ENCODE measurements around the gene AGAP3. TPM values are rescaled to one million over a fixed set of nuclear protein-coding genes. Genes with fewer than 3 reads are reported as not detected.

AGAP3 gene
- polyA plus RNA-seq, 1 donor (not counting 4 experiments of a cell fraction or from before 2014, with no cell fraction given), result 64.3 TPM

- no peaks in the 10 kb centered on the region for H3K27me3 ChIP-seq (ENCODE audit: control insufficient read depth, extremely low read depth, insufficient read depth, low read length)
- dilution Hi-C loops (cut with MboI; ENCODE audit: extremely low pct_ligation_motif_present, low sequenced_read_pairs), result no loop called here
- no peaks in the 10 kb centered on the region for H3K9me1 ChIP-seq (ENCODE audit: control insufficient read depth, extremely low read depth, insufficient read depth, low read length)
- peaks cover 9% of the 10 kb centered on the region for H4K20me1 ChIP-seq (ENCODE audit: control insufficient read depth, extremely low read depth, insufficient read depth, low read length)
- no peak overlapping the region for H3K4me3 ChIP-seq (ENCODE audit: control insufficient read depth in 2 of 3, extremely low read depth in 1 of 3, insufficient read depth in 2 of 3, low read depth in 1 of 3, low read length in 3 of 3)
- no peak overlapping the region for H3K9ac ChIP-seq (ENCODE audit: control insufficient read depth, extremely low read depth, insufficient read depth, low read length)
- DNase-seq (ENCODE audit: low read depth, low spot score) (no peak), FAIRE-seq (no peak)
- TF ChIP-seq EZH2 (IDR thresholded peaks at IDR 0.05; ENCODE audit: low read length), result no peak
- TF ChIP-seq, protein P1, sequence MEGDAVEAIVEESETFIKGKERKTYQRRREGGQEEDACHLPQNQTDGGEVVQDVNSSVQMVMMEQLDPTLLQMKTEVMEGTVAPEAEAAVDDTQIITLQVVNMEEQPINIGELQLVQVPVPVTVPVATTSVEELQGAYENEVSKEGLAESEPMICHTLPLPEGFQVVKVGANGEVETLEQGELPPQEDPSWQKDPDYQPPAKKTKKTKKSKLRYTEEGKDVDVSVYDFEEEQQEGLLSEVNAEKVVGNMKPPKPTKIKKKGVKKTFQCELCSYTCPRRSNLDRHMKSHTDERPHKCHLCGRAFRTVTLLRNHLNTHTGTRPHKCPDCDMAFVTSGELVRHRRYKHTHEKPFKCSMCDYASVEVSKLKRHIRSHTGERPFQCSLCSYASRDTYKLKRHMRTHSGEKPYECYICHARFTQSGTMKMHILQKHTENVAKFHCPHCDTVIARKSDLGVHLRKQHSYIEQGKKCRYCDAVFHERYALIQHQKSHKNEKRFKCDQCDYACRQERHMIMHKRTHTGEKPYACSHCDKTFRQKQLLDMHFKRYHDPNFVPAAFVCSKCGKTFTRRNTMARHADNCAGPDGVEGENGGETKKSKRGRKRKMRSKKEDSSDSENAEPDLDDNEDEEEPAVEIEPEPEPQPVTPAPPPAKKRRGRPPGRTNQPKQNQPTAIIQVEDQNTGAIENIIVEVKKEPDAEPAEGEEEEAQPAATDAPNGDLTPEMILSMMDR (optimal IDR thresholded peaks at IDR 0.05 in 1 of 3, IDR thresholded peaks at IDR 0.05 in 1 of 3, conservative IDR thresholded peaks at IDR 0.05 in 1 of 3; ENCODE audit: extremely low read depth in 1 of 3, insufficient read depth in 2 of 3, low read length in 3 of 3), result peak in 1 of 3 experiments; percentile 23
- peaks cover 88% of the 10 kb centered on the region for H3K79me2 ChIP-seq (ENCODE audit: control insufficient read depth, insufficient read depth, low read length)
- H3K27ac ChIP-seq (ENCODE audit: control insufficient read depth, insufficient read depth, low read length), result no peak overlapping the region
- H3K36me3 ChIP-seq (ENCODE audit: control insufficient read depth in 2 of 2, extremely low read depth in 1 of 2, insufficient read depth in 2 of 2, low read length in 2 of 2), result peaks cover 5 to 9% of the 10 kb centered on the region in 2 experiments
- no peak overlapping the region for H3K4me2 ChIP-seq (ENCODE audit: control insufficient read depth, extremely low read depth, insufficient read depth, low read depth, low read length)
- H3K9me3 ChIP-seq (ENCODE audit: control insufficient read depth, low read depth, low read length), result no peaks in the 10 kb centered on the region
- H2AFZ ChIP-seq (ENCODE audit: control insufficient read depth, low read length), result no peak overlapping the region
- H3K4me1 ChIP-seq (ENCODE audit: control insufficient read depth, extremely low read depth, insufficient read depth, low read length), result no peaks in the 10 kb centered on the region
Measured at GRCh38 chr7:151095123-151095797, 9.0 kb downstream of the AGAP3 start.

GRCh38 chr7:151095828-151096475 lies 9.7 kb downstream of the AGAP3 start:
- TF ChIP-seq, protein P1 (optimal IDR thresholded peaks at IDR 0.05 in 1 of 3, IDR thresholded peaks at IDR 0.05 in 1 of 3, conservative IDR thresholded peaks at IDR 0.05 in 1 of 3; ENCODE audit: extremely low read depth in 1 of 3, insufficient read depth in 2 of 3, low read length in 3 of 3), result no peak
- TF ChIP-seq EZH2 (IDR thresholded peaks at IDR 0.05; ENCODE audit: low read length), result no peak
- Histone ChIP-seq H3K9me3 (ENCODE audit: control insufficient read depth, low read depth, low read length) (no peaks in the 10 kb centered on the region), H3K27me3 (ENCODE audit: control insufficient read depth, extremely low read depth, insufficient read depth, low read length) (no peaks in the 10 kb centered on the region), H3K9me1 (ENCODE audit: control insufficient read depth, extremely low read depth, insufficient read depth, low read length) (no peaks in the 10 kb centered on the region), H3K4me3 (ENCODE audit: control insufficient read depth in 2 of 3, extremely low read depth in 1 of 3, insufficient read depth in 2 of 3, low read depth in 1 of 3, low read length in 3 of 3) (no peak overlapping the region), H3K36me3 (ENCODE audit: control insufficient read depth in 2 of 2, extremely low read depth in 1 of 2, insufficient read depth in 2 of 2, low read length in 2 of 2) (peaks cover 5 to 9% of the 10 kb centered on the region in 2 experiments), H3K4me1 (ENCODE audit: control insufficient read depth, extremely low read depth, insufficient read depth, low read length) (no peaks in the 10 kb centered on the region), H3K27ac (ENCODE audit: control insufficient read depth, insufficient read depth, low read length) (no peak overlapping the region), H4K20me1 (ENCODE audit: control insufficient read depth, extremely low read depth, insufficient read depth, low read length) (peaks cover 9% of the 10 kb centered on the region), H3K9ac (ENCODE audit: control insufficient read depth, extremely low read depth, insufficient read depth, low read length) (no peak overlapping the region), H2AFZ (ENCODE audit: control insufficient read depth, low read length) (no peak overlapping the region), H3K79me2 (ENCODE audit: control insufficient read depth, insufficient read depth, low read length) (peaks cover 89% of the 10 kb centered on the region), H3K4me2 (ENCODE audit: control insufficient read depth, extremely low read depth, insufficient read depth, low read depth, low read length) (no peak overlapping the region)
- dilution Hi-C loops (cut with MboI; ENCODE audit: extremely low pct_ligation_motif_present, low sequenced_read_pairs), result no loop called here
- no peak for FAIRE-seq
- DNase-seq (ENCODE audit: low read depth, low spot score), result no peak
